ENCODE measurements around the gene PIAS1.

GRCh38 chr15:68091743-68092142 is 37.6 kb downstream of the PIAS1 start:
- TF ChIP-seq CTCF (IDR thresholded peaks at IDR 0.05 in 2 of 3, conservative IDR thresholded peaks at IDR 0.05 in 1 of 3; ENCODE audit: borderline replicate concordance in 1 of 3, insufficient read depth in 1 of 3, low read depth in 2 of 3, low read length in 2 of 3) (no peak), POLR2AphosphoS5 (IDR thresholded peaks at IDR 0.05; ENCODE audit: low read depth, low read length) (no peak), POLR2A (IDR thresholded peaks at IDR 0.05; ENCODE audit: borderline replicate concordance, extremely low read depth, insufficient read depth, insufficient read length) (no peak), CEBPB (IDR thresholded peaks at IDR 0.05; ENCODE audit: low read depth) (no peak), TCF7L2 (IDR thresholded peaks at IDR 0.05; ENCODE audit: borderline replicate concordance, extremely low read depth, insufficient read depth, insufficient read length) (no peak), SRF (IDR thresholded peaks at IDR 0.05; ENCODE audit: low read depth) (no peak), EZH2 (IDR thresholded peaks at IDR 0.05) (no peak)

Measured in HCT116 (cell line).